ENCODE data around the gene GPR161.

- no peak for TF ChIP-seq EP300 (IDR thresholded peaks at IDR 0.05)
- no peak for TF ChIP-seq CTCF (IDR thresholded peaks at IDR 0.05)
Measured at GRCh38 chr1:168105846-168106245, 30.9 kb downstream of the GPR161 start.
